Fibroblast of skin of left quadriceps (primary cell): Measurements from ENCODE around the gene NNMT.
A peak's percentile ranks its signal among the peaks of the same experiment; 100 is the strongest.

Experiments
- DNase-seq, 2 experiments: peaks; one replicate each; pipeline ENCODE4 v3.0.0-alpha.2; 2013; ENCODE audit warnings: low read depth in 2 of 2

The NNMT gene

GRCh38 chr11:114263513-114264170 lies 32.6 kb upstream of the NNMT start:
- DNase-seq = no peak

GRCh38 chr11:114264381-114264780 lies 31.8 kb upstream of the NNMT start:
- DNase-seq = no peak

- DNase-seq = no peak
Measured at GRCh38 chr11:114265122-114265878, 30.9 kb upstream of the NNMT start.

- no peak for DNase-seq
Measured at GRCh38 chr11:114269498-114269897, 26.7 kb upstream of the NNMT start.

- no peak for DNase-seq
Measured at GRCh38 chr11:114270531-114271270, 25.5 kb upstream of the NNMT start.

- DNase-seq = no peak
Measured at GRCh38 chr11:114271316-114271715, 24.9 kb upstream of the NNMT start.

- DNase-seq = no peak
Measured at GRCh38 chr11:114272311-114272710, 23.9 kb upstream of the NNMT start.

- DNase-seq = no peak
Measured at GRCh38 chr11:114273071-114273470, 23.1 kb upstream of the NNMT start.

- DNase-seq = no peak
Measured at GRCh38 chr11:114273890-114274635, 22.1 kb upstream of the NNMT start.

- no peak for DNase-seq
Measured at GRCh38 chr11:114274637-114275036, 21.6 kb upstream of the NNMT start.

- DNase-seq = no peak
Measured at GRCh38 chr11:114275280-114275679, 20.9 kb upstream of the NNMT start.

GRCh38 chr11:114276077-114276476 lies 20.1 kb upstream of the NNMT start:
- no peak for DNase-seq

- DNase-seq = no peak
Measured at GRCh38 chr11:114277637-114278341, 18.4 kb upstream of the NNMT start.

GRCh38 chr11:114278342-114279065 lies 17.7 kb upstream of the NNMT start:
- no peak for DNase-seq

- no peak for DNase-seq
Measured at GRCh38 chr11:114279792-114280546, 16.2 kb upstream of the NNMT start.

- peak; percentile 71 to 72 for DNase-seq
Measured at GRCh38 chr11:114280696-114281095, 15.5 kb upstream of the NNMT start.

- DNase-seq = no peak
Measured at GRCh38 chr11:114281388-114281956, 14.7 kb upstream of the NNMT start.

- DNase-seq = no peak
Measured at GRCh38 chr11:114282488-114282887, 13.7 kb upstream of the NNMT start.

GRCh38 chr11:114283422-114283821 lies 12.8 kb upstream of the NNMT start:
- DNase-seq = no peak

- no peak for DNase-seq
Measured at GRCh38 chr11:114284021-114284420, 12.2 kb upstream of the NNMT start.
